H1 (cell line): ENCODE data around the gene TOP2A.
"Not testable (repeated sequence)": the region's sequence is repeated elsewhere in the genome, so short reads cannot be mapped to it uniquely, and the experiment has no call there.

Experiments used
- SRF ChIP-seq: IDR thresholded peaks from 2 replicates; pipeline ENCODE4 v1.6.1; 2011; ENCODE audit warnings: mild to moderate bottlenecking, low read depth, low read length, moderate library complexity
- TF ChIP-seq, protein P1 (sequence below), 3 experiments: IDR thresholded peaks; 1 replicate in 2 of 3; 2 replicates in 1 of 3; pipeline versions ENCODE4 v1.5.1 to v1.6.1; 2011; ENCODE audit warnings: low read length in 3 of 3, mild to moderate bottlenecking in 3 of 3, inconsistent platforms in 2 of 3, low read depth in 1 of 3, moderate library complexity in 1 of 3; ENCODE audit not compliant: insufficient read depth in 1 of 3; ENCODE audit errors: control extremely low read depth in 1 of 3

DNA sequence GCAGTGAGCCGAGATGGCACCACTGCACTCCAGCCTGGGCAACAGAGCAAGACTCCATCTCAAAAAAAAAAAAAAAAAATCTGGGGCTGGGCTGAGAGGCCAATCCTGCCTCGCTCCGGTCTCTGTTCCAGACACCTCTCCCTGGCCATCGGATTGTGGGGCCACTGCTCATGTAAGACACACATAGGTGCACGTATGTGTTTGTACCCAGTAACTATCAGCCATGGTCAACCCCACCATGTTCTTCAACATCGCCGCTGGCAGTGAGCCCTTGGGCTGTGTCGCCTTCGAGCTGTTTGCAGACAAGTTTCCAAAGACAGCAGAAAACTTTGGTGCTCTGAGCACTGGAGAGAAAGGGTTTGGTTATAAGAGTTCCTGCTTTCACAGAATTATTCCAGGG is 50.0 kb downstream of the TOP2A start:
- not testable (repeated sequence) for TF ChIP-seq SRF
- TF ChIP-seq, protein P1, sequence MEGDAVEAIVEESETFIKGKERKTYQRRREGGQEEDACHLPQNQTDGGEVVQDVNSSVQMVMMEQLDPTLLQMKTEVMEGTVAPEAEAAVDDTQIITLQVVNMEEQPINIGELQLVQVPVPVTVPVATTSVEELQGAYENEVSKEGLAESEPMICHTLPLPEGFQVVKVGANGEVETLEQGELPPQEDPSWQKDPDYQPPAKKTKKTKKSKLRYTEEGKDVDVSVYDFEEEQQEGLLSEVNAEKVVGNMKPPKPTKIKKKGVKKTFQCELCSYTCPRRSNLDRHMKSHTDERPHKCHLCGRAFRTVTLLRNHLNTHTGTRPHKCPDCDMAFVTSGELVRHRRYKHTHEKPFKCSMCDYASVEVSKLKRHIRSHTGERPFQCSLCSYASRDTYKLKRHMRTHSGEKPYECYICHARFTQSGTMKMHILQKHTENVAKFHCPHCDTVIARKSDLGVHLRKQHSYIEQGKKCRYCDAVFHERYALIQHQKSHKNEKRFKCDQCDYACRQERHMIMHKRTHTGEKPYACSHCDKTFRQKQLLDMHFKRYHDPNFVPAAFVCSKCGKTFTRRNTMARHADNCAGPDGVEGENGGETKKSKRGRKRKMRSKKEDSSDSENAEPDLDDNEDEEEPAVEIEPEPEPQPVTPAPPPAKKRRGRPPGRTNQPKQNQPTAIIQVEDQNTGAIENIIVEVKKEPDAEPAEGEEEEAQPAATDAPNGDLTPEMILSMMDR (IDR thresholded peaks at IDR 0.05; ENCODE audit: control extremely low read depth in 1 of 3, insufficient read depth in 1 of 3, low read depth in 1 of 3, low read length in 3 of 3), result not testable (repeated sequence)
